Small intestine (tissue), 16 donors: ENCODE data around the gene DCBLD2. TPM values are rescaled to one million over a fixed set of nuclear protein-coding genes. Genes with fewer than 3 reads are reported as not detected.

Experiments
- DNase-seq, 2 donors: peaks; one replicate each; pipeline versions ENCODE4 v3.0.0 to v3.0.0-alpha.2; 2013
- FAIRE-seq: peaks from 2 replicates; lab custom pipeline; 2012; peaks lifted over from hg19 to GRCh38; lab: Jason Lieb, UNC
- H3K27ac ChIP-seq, 3 donors: one replicate each; pipeline ENCODE4 v1.5.1; 2013; ENCODE audit warnings: low read length in 2 of 3, mild to moderate bottlenecking in 2 of 3, control low read depth in 1 of 3, inconsistent platforms in 1 of 3, low read depth in 1 of 3, moderate library complexity in 1 of 3
- H3K27me3 ChIP-seq, 3 donors: one replicate each; pipeline ENCODE4 v1.6.1; 2013; ENCODE audit warnings: low read length in 3 of 3, inconsistent platforms in 1 of 3; ENCODE audit not compliant: control insufficient read depth in 3 of 3, insufficient read depth in 3 of 3
- H3K36me3 ChIP-seq, 3 donors: one replicate each; pipeline ENCODE4 v1.6.1; 2013; ENCODE audit warnings: low read length in 3 of 3, inconsistent platforms in 1 of 3, low read depth in 1 of 3, mild to moderate bottlenecking in 1 of 3, moderate library complexity in 1 of 3; ENCODE audit not compliant: control insufficient read depth in 3 of 3, insufficient read depth in 2 of 3
- H3K4me1 ChIP-seq, 3 donors: one replicate each; pipeline ENCODE4 v1.6.1; 2013; ENCODE audit warnings: low read length in 2 of 3, inconsistent platforms in 1 of 3, low read depth in 1 of 3, mild to moderate bottlenecking in 1 of 3, moderate library complexity in 1 of 3; ENCODE audit not compliant: control insufficient read depth in 3 of 3, insufficient read depth in 2 of 3
- H3K4me3 ChIP-seq, 3 donors: one replicate each; pipeline ENCODE4 v1.5.1; 2013; ENCODE audit warnings: low read length in 3 of 3, control low read depth in 1 of 3, inconsistent platforms in 1 of 3, low read depth in 1 of 3, mild to moderate bottlenecking in 1 of 3, moderate library complexity in 1 of 3
- H3K9me3 ChIP-seq, 2 donors: one replicate each; pipeline ENCODE4 v1.6.1; 2013; ENCODE audit warnings: low read depth in 1 of 2, low read length in 1 of 2; ENCODE audit not compliant: control insufficient read depth in 2 of 2, insufficient read depth in 1 of 2
- WGBS, 3 donors: extraction: QIAGEN DNeasy Blood & Tissue Kit; methylation state at CpG; one replicate each; pipeline ENCODE4 v1.1.7; 2013; 5-methylcytosine and 5-hydroxymethylcytosine counted together
- long read RNA-seq, 10 donors: transcript quantifications; one replicate each; lab custom pipeline, GENCODE V29; 2026
- polyA plus RNA-seq, 4 donors: library from polyadenylated mRNA; stranded (reverse) in 3 of 4; unstranded in 1 of 4; fragments of 200-250 nt in 3 of 4; fragments of 120-200 nt in 1 of 4; gene quantifications; one replicate each; pipeline versions ENCODE4 v1.2.1 to v1.2.3, GENCODE V29; 2013
- donor health status: healthy with polysubstance abuse.
- donor health status: control.
- donor health status: control.
- donor health status: Bipolar disorder and iron deficiency.
- donor health status: healthy.

Gene DCBLD2
- 1 to 10 TPM in 3 of 4 donors, under 1 TPM in 1; 0.22 to 10.0 (median 2.0) TPM for polyA plus RNA-seq
- long read RNA-seq, donor 1: 0 reads
- long read RNA-seq, donor 2: 0 reads
- long read RNA-seq, donor 3: 0 reads
- long read RNA-seq, donor 4: 0 reads
- long read RNA-seq, donor 5: 0 reads
- long read RNA-seq, donor 6: 0 reads
- long read RNA-seq, donor 7: 0 reads
- long read RNA-seq, donor 8: 0 reads
- long read RNA-seq, donor 9, partial matches to known transcripts: 0 of 1 reads
- long read RNA-seq, donor 9, other reads (novel, unspliced or antisense): 0 of 1 reads
- long read RNA-seq, donor 10, full-length matches to known transcripts: 2 of 2 reads
- long read RNA-seq, donor 10, partial matches to known transcripts: 0 of 2 reads
- long read RNA-seq, donor 10, other reads (novel, unspliced or antisense): 0 of 2 reads

- no peak for FAIRE-seq
- WGBS, 3 donors: 1% methylated on average over 62 to 85 of the region's 86 CpGs
- Histone ChIP-seq H3K27me3 (no peaks in the 10 kb centered on the region), H3K4me3 (peak within 1 kb of the TSS; percentile 63 to 85 (median 68)), H3K36me3 (no peaks in the 10 kb centered on the region), H3K9me3 (no peaks in the 10 kb centered on the region), H3K4me1 (peaks cover 0 to 4% (median 3%) of the 10 kb centered on the region in 3 donors), H3K27ac (peak within 1 kb of the TSS; percentile 44 to 89 (median 79))
- peak; percentile 98 for DNase-seq
Measured at GRCh38 chr3:98901392-98902350, at the start of gene DCBLD2. Gene DCBLD2 (minus strand): TSS chr3:98901695. CDS start chr3:98901326, 369 bp downstream.

GRCh38 chr3:98945666-98946065 is 44.2 kb upstream of the DCBLD2 start:
- no peaks in the 10 kb centered on the region for H3K9me3 ChIP-seq
- FAIRE-seq: no peak
- no peaks in the 10 kb centered on the region for H3K27me3 ChIP-seq
- no peaks in the 10 kb centered on the region for H3K4me1 ChIP-seq
- H3K36me3 ChIP-seq: no peaks in the 10 kb centered on the region
- DNase-seq: no peak
- WGBS, 3 donors: 61 to 68% (median 64%) methylated on average over 1 of the region's 1 CpG
- H3K4me3 ChIP-seq: no peak overlapping the region
- H3K27ac ChIP-seq: no peak overlapping the region

GRCh38 chr3:98945101-98945524 is 43.6 kb upstream of the DCBLD2 start:
- Histone ChIP-seq H3K36me3 (no peaks in the 10 kb centered on the region), H3K4me1 (no peaks in the 10 kb centered on the region), H3K9me3 (no peaks in the 10 kb centered on the region), H3K4me3 (no peak overlapping the region), H3K27me3 (no peaks in the 10 kb centered on the region), H3K27ac (no peak overlapping the region)
- FAIRE-seq: no peak
- WGBS, 3 donors: 68 to 93% (median 93%) methylated on average over 1 of the region's 1 CpG
- no peak for DNase-seq

- no peak for FAIRE-seq
- Histone ChIP-seq H3K27me3 (no peaks in the 10 kb centered on the region), H3K9me3 (peaks cover 2 to 12% of the 10 kb centered on the region in 2 donors), H3K4me3 (no peak overlapping the region), H3K4me1 (no peaks in the 10 kb centered on the region), H3K36me3 (no peaks in the 10 kb centered on the region), H3K27ac (no peak overlapping the region)
- no peak for DNase-seq
Measured at GRCh38 chr3:98930413-98930812, 28.9 kb upstream of the DCBLD2 start.

- no peaks in the 10 kb centered on the region for H3K4me1 ChIP-seq
- H3K27ac ChIP-seq: no peak overlapping the region
- no peaks in the 10 kb centered on the region for H3K27me3 ChIP-seq
- no peaks in the 10 kb centered on the region for H3K9me3 ChIP-seq
- WGBS, 3 donors: 64 to 85% (median 68%) methylated on average over 2 of the region's 2 CpGs
- no peaks in the 10 kb centered on the region for H3K36me3 ChIP-seq
- FAIRE-seq (no peak), DNase-seq (no peak)
- no peak overlapping the region for H3K4me3 ChIP-seq
Measured at GRCh38 chr3:98921957-98922356, 20.5 kb upstream of the DCBLD2 start.

- Histone ChIP-seq H3K27ac (no peak overlapping the region), H3K4me1 (no peaks in the 10 kb centered on the region), H3K36me3 (no peaks in the 10 kb centered on the region), H3K27me3 (no peaks in the 10 kb centered on the region), H3K9me3 (no peaks in the 10 kb centered on the region), H3K4me3 (no peak overlapping the region)
- FAIRE-seq (no peak), DNase-seq (no peak)
- WGBS, 3 donors: 97 to 98% (median 98%) methylated on average over 2 of the region's 2 CpGs
Measured at GRCh38 chr3:98920166-98920565, 18.7 kb upstream of the DCBLD2 start.

- FAIRE-seq (no peak), DNase-seq (no peak)
- Histone ChIP-seq H3K27ac (no peak overlapping the region), H3K4me1 (no peaks in the 10 kb centered on the region), H3K9me3 (no peaks in the 10 kb centered on the region), H3K4me3 (no peak overlapping the region), H3K27me3 (no peaks in the 10 kb centered on the region), H3K36me3 (no peaks in the 10 kb centered on the region)
Measured at GRCh38 chr3:98918586-98918985, 17.1 kb upstream of the DCBLD2 start.

GRCh38 chr3:98917608-98918007 is 16.1 kb upstream of the DCBLD2 start:
- FAIRE-seq (no peak), DNase-seq (no peak)
- H3K4me1 ChIP-seq: no peaks in the 10 kb centered on the region
- no peaks in the 10 kb centered on the region for H3K9me3 ChIP-seq
- no peaks in the 10 kb centered on the region for H3K36me3 ChIP-seq
- no peak overlapping the region for H3K27ac ChIP-seq
- H3K27me3 ChIP-seq: no peaks in the 10 kb centered on the region
- H3K4me3 ChIP-seq: no peak overlapping the region
- WGBS, 3 donors: 67 to 86% (median 84%) methylated on average over 1 of the region's 1 CpG
